NCI-H2196 treated with DMSO at 0.1 percent for 48 hours (cell line): Measurements from ENCODE around the gene TOGARAM2.

Source experiments
- DNase-seq: peaks from one replicate; lab custom pipeline; 2025; ENCODE audit not compliant: unreplicated experiment; lab: John Stamatoyannopoulos, UW

TOGARAM2 gene

DNA sequence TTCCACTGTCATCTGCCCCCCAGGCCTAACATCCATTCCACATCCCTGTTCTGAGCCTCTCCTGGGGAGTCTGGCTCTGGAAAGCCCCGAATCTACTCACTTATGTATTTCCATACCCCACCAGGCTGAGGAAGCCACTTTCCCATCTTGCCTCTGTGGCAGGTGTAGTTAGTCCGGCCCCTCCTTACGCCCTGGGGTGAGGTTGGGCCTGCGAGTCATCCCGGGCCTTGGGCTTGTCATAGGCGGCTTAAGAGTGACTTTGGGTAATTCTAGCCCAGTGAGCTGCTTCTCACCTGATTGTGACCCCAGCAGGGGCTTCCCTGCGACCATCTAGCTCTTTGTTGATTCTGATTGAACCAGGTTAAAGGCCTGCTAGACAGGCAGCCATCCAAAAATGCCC is 72.1 kb downstream of the TOGARAM2 start:
- no peak for DNase-seq

DNA sequence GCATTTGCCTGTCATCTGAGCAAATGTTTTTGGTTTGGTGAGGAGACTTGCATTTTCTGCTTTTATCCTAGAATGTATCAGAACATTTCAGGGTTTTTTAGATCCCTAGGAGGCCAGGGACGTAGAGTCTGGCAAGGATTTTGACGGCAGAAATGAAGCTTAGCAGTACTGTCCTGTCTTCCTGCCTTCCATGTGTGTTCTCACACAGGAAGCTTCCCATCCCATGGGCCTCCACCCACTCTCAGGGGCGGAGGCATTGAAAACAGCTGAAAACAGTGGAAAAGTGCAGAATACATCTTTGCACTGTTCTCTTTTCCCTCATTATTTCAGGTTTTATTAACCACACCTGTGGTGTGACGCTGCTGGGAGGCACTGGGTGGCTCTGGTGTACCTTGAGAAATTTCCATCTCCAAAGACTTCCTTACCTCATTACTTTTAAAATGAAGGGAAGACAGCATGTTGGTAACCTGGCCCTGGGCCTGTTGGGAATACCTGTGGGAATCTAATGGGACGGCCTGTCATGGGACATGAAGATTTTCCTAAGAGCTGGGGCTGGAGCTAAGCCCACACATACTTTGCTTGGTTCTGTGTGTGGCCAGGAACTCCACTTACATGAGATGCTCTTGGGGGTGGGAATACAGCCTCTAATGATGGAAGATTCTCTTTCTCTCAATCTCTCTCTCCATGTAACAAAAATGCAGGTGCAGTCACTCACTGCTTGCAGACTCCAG is 72.7 kb downstream of the TOGARAM2 start:
- DNase-seq = no peak

- no peak for DNase-seq
Measured at GRCh38 chr2:29054430-29054829, 73.3 kb downstream of the TOGARAM2 start.

DNA sequence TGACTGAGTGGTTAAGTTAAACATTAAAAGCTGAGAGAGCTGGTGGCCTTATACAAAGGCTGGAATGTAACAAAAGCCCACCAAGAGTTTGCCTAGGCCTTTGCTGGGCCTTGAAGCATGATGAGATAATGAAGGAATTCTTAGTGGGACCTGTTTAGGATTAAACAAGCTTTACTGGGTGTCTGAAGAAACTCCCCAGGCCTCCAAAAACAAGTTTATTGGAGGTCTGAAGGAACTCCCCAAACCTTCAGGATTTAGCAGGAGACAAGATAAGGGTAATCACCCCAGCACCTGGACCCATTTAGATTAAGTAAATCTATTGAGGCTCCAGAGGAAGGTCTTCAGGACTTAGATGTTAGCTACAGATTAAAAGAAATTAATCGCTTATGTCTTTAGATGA is 74.5 kb downstream of the TOGARAM2 start:
- no peak for DNase-seq

DNA sequence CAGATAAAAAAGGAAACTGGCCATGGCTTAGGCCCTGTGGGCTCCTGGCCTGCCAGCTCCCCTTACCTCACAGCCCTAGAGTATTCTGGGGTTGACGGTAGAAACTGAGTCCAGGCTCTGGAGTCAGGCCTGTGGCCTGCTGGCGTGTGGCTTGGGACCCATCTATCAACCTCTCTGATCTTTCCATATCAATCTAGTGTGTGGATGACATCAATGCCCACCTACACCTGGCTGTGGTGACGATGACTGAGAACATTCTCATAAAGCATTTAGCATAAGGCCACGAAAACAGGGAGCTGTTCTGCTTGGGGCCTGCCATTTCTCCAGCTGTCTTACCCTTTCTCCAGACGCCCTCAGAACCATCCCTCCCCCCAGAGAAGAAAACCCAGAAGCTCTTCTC is 75.4 kb downstream of the TOGARAM2 start:
- no peak for DNase-seq

DNA sequence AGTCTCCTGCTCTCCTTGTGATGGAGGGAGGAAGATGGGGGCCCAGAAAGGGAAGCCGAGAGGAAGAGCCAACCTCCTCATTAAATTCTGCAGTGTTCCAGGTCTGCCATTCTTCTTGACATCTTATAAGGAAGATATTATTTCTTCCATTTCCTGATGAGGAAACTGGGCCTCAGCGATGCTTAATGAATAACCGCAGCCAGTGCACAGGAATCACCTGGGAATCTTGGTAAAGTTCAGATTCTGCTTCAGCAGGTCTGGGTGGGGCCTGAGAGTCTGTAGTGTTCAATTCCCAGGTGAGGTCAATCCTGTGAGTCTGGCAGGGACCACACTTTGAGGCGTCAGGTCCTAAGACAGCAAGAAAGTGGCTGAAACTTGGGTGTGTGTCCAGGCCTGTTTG is 75.9 kb downstream of the TOGARAM2 start:
- DNase-seq = no peak

DNA sequence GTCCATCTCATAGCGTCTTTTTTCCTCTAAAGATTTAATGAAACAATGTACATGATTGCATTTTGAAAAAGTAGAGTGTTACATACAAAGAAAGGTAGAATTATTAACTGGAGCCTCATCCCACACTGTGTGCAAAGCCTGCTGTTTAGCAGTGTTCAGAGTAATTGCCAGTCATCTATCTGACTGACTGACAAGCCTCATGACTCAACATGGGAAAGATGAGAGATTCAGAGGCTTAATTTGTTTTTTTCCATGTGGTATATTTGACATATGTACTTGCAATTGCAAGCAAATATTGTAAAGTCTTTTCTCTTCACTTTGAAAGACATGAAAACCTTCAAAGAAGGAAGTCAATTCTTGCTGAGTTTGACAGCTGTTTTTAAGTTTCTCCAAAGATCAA is 78.5 kb downstream of the TOGARAM2 start:
- no peak for DNase-seq

DNA sequence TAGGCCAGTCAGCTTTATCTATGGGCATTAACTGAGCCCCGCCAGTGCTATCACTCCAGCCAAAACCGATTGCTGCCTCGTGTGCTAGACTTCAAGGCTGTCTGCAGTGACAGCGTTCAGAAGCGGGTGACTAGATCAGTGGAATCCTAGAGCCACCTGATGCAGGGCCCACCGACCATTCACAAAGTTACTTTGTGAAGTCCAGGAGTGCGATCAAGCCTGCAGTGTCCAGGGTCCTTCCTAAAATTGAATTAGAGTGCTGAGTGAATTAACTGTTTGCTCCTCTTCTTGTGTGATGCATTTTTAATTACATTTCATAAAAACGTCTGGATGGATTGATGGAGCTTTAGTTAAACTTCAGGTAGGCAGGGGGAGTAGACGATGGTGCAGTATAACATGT is 79.3 kb downstream of the TOGARAM2 start:
- no peak for DNase-seq

DNA sequence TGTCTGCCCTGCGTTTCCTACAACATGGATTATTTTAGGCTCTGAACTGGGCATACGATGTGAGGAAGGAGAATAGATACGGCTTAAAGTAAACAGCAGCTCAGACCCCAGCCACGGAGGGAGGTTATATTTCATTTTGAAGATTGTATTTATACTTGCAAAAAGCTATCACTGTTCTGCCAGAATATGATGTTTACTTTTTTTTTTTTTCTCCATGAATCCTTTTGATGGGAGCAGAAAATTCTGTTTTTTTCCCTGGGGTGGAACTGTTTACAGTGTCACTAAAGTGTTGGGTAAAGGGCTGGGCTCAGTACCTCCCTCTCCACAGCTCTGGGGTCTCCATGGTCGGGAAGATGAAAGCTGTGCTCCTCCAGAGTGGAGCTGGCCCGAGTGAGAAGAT is 80.1 kb downstream of the TOGARAM2 start:
- DNase-seq = no peak

- no peak for DNase-seq
Measured at GRCh38 chr2:29061616-29062015, 80.5 kb downstream of the TOGARAM2 start.

- DNase-seq = no peak
Measured at GRCh38 chr2:29062371-29062770, 81.3 kb downstream of the TOGARAM2 start.

GRCh38 chr2:29063056-29063455 is 82.0 kb downstream of the TOGARAM2 start:
- DNase-seq = no peak

- DNase-seq = no peak
Measured at GRCh38 chr2:29063646-29064345, 82.7 kb downstream of the TOGARAM2 start.

DNA sequence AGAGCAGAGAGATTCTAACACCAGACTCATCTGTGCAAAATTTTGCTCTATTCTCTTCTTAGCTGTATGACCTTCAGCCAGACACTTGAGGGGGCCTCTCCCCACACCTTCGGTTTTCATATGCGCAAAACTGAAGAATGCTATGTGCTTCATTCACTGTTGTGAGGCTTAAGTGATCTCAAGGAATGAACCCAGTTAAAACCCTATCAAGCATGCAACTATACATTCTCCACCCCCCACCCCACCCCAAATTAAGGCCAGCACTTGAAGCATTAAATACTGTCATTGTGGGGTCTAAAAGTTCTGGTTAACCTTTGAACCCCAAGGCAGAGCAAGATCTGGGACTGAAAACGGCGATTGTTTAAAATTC is 83.2 kb downstream of the TOGARAM2 start:
- no peak for DNase-seq

DNA sequence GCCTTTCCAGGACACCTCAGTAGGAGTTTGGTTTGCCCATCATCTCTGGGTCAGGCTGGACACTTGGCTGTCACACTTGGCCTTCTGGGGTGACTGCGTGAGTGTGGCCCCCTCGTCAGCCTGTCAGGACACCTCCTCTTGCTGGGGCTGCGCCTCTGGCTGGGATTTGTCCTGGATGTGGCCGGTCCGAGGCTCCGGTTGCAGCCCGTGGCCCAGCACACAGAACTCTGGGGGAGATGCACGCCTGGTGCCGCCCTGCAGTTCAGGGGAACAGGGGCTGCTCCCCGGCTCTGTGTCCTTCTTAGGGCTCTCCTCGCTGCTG is 83.6 kb downstream of the TOGARAM2 start:
- DNase-seq = no peak

GRCh38 chr2:29065068-29065811 is 84.1 kb downstream of the TOGARAM2 start:
- DNase-seq = no peak

DNA sequence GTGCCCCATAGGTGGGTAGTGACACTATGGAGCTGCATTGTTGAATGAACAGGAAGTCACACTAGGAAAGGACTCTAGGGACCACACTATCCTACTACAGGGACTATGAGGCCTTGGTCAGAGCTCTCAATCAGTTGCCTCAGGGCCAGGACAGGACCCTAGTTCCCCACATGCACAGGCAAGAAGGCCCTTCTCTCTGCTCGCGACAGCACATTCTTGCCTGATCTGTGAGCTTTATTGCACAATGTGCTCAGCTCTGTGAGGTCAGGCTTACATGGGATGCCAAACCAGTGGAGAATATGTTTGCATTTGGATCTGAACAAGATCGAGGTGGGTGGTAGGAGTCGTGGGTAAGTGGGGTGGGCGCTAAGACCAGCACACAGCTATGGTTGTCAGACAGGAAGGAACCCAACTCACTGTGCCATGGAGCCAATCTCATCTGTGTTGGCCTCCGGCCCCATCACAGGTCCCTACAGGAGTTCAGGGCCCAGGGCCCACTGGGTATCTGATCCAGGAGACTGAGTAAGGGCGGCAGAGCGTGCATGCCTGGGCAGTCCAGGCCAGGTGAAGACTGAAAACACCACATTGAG is 85.3 kb downstream of the TOGARAM2 start:
- no peak for DNase-seq

DNA sequence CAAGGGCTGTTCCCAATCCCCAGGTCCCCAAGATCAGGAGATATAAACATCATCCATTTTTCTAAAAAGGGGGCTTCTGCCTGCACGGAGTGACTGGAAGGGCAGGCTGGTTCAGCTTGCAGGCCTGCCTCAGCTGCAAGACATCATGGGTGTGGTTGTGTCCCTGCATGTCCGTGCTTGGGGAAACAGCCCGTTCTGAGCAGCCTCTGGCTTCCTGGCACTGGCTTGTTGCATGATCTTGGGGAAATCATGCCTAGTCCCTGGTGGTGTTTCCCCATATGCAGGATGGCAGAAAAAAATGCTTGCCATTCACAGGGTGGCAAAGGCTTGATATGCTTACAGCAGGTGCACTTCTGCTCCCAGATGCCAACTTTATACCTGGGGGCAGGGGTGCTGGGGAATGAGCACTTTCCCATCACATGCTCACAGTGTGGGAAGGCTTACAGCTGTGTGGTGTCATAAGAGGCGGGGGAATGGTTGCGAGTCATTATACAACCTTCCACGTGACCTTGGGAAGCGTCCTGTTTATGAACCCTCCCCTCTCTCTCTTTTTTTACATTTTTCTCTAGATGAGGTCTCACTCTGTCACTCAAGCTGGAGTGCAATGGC is 86.0 kb downstream of the TOGARAM2 start:
- no peak for DNase-seq

- no peak for DNase-seq
Measured at GRCh38 chr2:29068513-29068912, 87.4 kb downstream of the TOGARAM2 start.

- DNase-seq = no peak
Measured at GRCh38 chr2:29070526-29070925, 89.4 kb downstream of the TOGARAM2 start.
